T follicular helper cell (primary cell): ENCODE measurements around the gene HAPSTR1.

Source experiments
- DNase-seq: peaks from one replicate; pipeline ENCODE4 v3.0.0-alpha.2; 2020; ENCODE audit warnings: low read depth

Gene HAPSTR1

GRCh38 chr16:9123401-9123800 lies 32.0 kb downstream of the HAPSTR1 start:
- no peak for DNase-seq

GRCh38 chr16:9123871-9124270 lies 32.4 kb downstream of the HAPSTR1 start:
- no peak for DNase-seq

- DNase-seq, result no peak
These were observed 33.0 kb downstream of the HAPSTR1 start for GRCh38 chr16:9124444-9124843.

- no peak for DNase-seq
These were observed 33.6 kb downstream of the HAPSTR1 start for GRCh38 chr16:9124908-9125584.

GRCh38 chr16:9125658-9126505 lies 34.4 kb downstream of the HAPSTR1 start:
- DNase-seq, result no peak

- no peak for DNase-seq
These were observed 35.2 kb downstream of the HAPSTR1 start for GRCh38 chr16:9126609-9127008.

- DNase-seq, result no peak
These were observed 37.2 kb downstream of the HAPSTR1 start for GRCh38 chr16:9128346-9129342.

GRCh38 chr16:9134306-9134705 lies 42.9 kb downstream of the HAPSTR1 start:
- no peak for DNase-seq

- peak; percentile 24 for DNase-seq
These were observed 43.3 kb downstream of the HAPSTR1 start for GRCh38 chr16:9134739-9135138.

GRCh38 chr16:9135797-9136196 lies 44.4 kb downstream of the HAPSTR1 start:
- no peak for DNase-seq

- no peak for DNase-seq
These were observed 45.2 kb downstream of the HAPSTR1 start for GRCh38 chr16:9136596-9136995.

GRCh38 chr16:9138021-9138680 lies 46.7 kb downstream of the HAPSTR1 start:
- DNase-seq, result no peak

GRCh38 chr16:9138731-9139501 lies 47.5 kb downstream of the HAPSTR1 start:
- DNase-seq, result peak; percentile 38

- DNase-seq, result no peak
These were observed 48.5 kb downstream of the HAPSTR1 start for GRCh38 chr16:9139965-9140364.
